Activated T-cell treated with anti-CD3 and anti-CD28 coated beads, Interleukin-2, amount 50 U/mL, for 4 hours (primary cell): ENCODE results near the gene ZNF740. TPM values are rescaled to one million over a fixed set of nuclear protein-coding genes. Genes with fewer than 3 reads are reported as not detected.

Experiments used
- ATAC-seq, 2 donors: fragments of 200-7000 bp; cut with Tn5 transposase; one replicate each; pipeline ENCODE4 v1.10.0; 2021
- DNase-seq: peaks from one replicate; pipeline ENCODE4 v3.0.0-alpha.2; 2020
- H3K27me3 Mint-ChIP-seq: one replicate; pipeline ENCODE4 v1.8.0; 2021; ENCODE audit warnings: low read depth, mixed read lengths
- H3K36me3 Mint-ChIP-seq: one replicate; pipeline ENCODE4 v1.8.0; 2022; ENCODE audit warnings: mixed read lengths; ENCODE audit not compliant: insufficient read depth
- H3K4me1 Mint-ChIP-seq: one replicate; pipeline ENCODE4 v1.8.0; 2021; ENCODE audit warnings: low read depth, mixed read lengths
- H3K4me3 Mint-ChIP-seq: one replicate; pipeline ENCODE4 v1.8.0; 2021; ENCODE audit warnings: mild to moderate bottlenecking, moderate library complexity, mixed read lengths
- H3K9me3 Mint-ChIP-seq: one replicate; pipeline ENCODE4 v1.8.0; 2021; ENCODE audit warnings: mixed read lengths
- total RNA-seq, 3 donors: library from RNA; stranded (reverse); gene quantifications; one replicate each; pipeline ENCODE4 v1.2.1, GENCODE V29; 2021

ZNF740 gene
- total RNA-seq, 3 donors from 2014 or later, result 29.7 to 41.5 (median 36.6) TPM

GRCh38 chr12:53208435-53208834, 27.9 kb downstream of the ZNF740 start:
- Mint-ChIP-seq H3K36me3 (peaks cover 10% of the 10 kb centered on the region), H3K27me3 (no peaks in the 10 kb centered on the region), H3K9me3 (no peaks in the 10 kb centered on the region), H3K4me1 (peaks cover 75% of the 10 kb centered on the region), H3K4me3 (peak overlapping the region; percentile 71)
- no peak for DNase-seq
- ATAC-seq, result no peak

GRCh38 chr12:53208877-53209463, 28.4 kb downstream of the ZNF740 start:
- peak overlapping the region; percentile 71 for H3K4me3 Mint-ChIP-seq
- H3K9me3 Mint-ChIP-seq, result no peaks in the 10 kb centered on the region
- peaks cover 14% of the 10 kb centered on the region for H3K36me3 Mint-ChIP-seq
- H3K4me1 Mint-ChIP-seq, result peaks cover 77% of the 10 kb centered on the region
- H3K27me3 Mint-ChIP-seq, result no peaks in the 10 kb centered on the region
- ATAC-seq (peak; percentile 21 to 31), DNase-seq (no peak)

DNA sequence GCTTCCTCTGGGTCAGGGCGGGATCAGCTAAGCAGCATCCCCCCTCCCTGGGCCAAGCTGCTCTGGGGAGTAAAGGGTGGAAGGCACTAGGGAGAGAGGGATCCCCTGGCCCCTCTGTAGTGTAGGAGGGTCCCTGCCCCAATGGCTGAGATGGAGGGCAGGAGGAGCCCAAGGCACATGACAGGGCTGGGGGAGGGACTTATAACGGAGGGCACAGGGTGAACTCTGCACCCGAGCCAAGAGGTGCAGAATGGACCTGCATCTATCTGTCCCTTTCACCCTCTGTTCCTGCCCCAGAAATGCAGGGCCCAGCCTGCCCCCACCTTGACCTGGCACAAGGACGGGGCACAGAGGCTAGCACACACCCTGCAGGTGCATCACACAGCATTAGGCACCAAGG, 30.3 kb downstream of the ZNF740 start:
- Mint-ChIP-seq H3K4me1 (peaks cover 74% of the 10 kb centered on the region), H3K36me3 (peaks cover 21% of the 10 kb centered on the region), H3K4me3 (no peak overlapping the region), H3K9me3 (no peaks in the 10 kb centered on the region), H3K27me3 (no peaks in the 10 kb centered on the region)
- DNase-seq (no peak), ATAC-seq (no peak)

GRCh38 chr12:53211476-53212381, 31.2 kb downstream of the ZNF740 start:
- Mint-ChIP-seq H3K9me3 (no peaks in the 10 kb centered on the region), H3K27me3 (no peaks in the 10 kb centered on the region), H3K36me3 (peaks cover 21% of the 10 kb centered on the region), H3K4me3 (no peak overlapping the region), H3K4me1 (peaks cover 74% of the 10 kb centered on the region)
- no peak for DNase-seq
- ATAC-seq, result no peak

DNA sequence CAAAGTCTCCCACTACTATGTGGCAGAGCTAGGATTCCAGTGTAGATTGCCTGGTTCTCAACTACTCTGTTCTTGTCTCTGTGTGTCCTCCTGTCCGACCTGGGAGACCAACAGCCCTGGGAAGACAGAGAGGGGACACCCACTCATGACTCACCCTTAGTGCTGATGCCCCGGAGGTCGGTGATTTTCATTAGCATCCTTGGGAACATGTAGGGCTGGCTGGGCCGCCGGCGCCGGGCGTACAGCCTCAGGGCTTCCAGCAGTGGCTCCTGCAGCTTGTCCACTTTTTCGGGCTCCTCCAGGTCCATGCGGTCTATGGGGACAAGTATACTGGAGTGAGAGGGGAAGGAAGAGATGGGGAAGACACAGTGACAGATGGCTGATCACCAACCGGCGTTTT, 32.4 kb downstream of the ZNF740 start:
- no peak for ATAC-seq
- H3K9me3 Mint-ChIP-seq, result no peaks in the 10 kb centered on the region
- no peak overlapping the region for H3K4me3 Mint-ChIP-seq
- H3K4me1 Mint-ChIP-seq, result peaks cover 75% of the 10 kb centered on the region
- DNase-seq, result no peak
- H3K36me3 Mint-ChIP-seq, result peaks cover 21% of the 10 kb centered on the region
- no peaks in the 10 kb centered on the region for H3K27me3 Mint-ChIP-seq

GRCh38 chr12:53213348-53213747, 32.8 kb downstream of the ZNF740 start:
- peak; percentile 85 for DNase-seq
- peak; percentile 68 to 72 for ATAC-seq
- H3K9me3 Mint-ChIP-seq, result no peaks in the 10 kb centered on the region
- H3K27me3 Mint-ChIP-seq, result no peaks in the 10 kb centered on the region
- peaks cover 21% of the 10 kb centered on the region for H3K36me3 Mint-ChIP-seq
- no peak overlapping the region for H3K4me3 Mint-ChIP-seq
- H3K4me1 Mint-ChIP-seq, result peaks cover 75% of the 10 kb centered on the region

- H3K4me3 Mint-ChIP-seq, result no peak overlapping the region
Measured at GRCh38 chr12:53214221-53214620, 33.7 kb downstream of the ZNF740 start.

GRCh38 chr12:53214687-53215455, 34.3 kb downstream of the ZNF740 start:
- Mint-ChIP-seq H3K4me1 (peaks cover 72% of the 10 kb centered on the region), H3K4me3 (no peak overlapping the region), H3K36me3 (peaks cover 21% of the 10 kb centered on the region), H3K27me3 (no peaks in the 10 kb centered on the region), H3K9me3 (no peaks in the 10 kb centered on the region)
- no peak for ATAC-seq
- no peak for DNase-seq

More at GRCh38 chr12:53214221-53214620, 33.7 kb downstream of the ZNF740 start:
- no peaks in the 10 kb centered on the region for H3K27me3 Mint-ChIP-seq
- H3K9me3 Mint-ChIP-seq, result no peaks in the 10 kb centered on the region
- ATAC-seq, result no peak
- H3K4me1 Mint-ChIP-seq, result peaks cover 73% of the 10 kb centered on the region
- DNase-seq, result no peak
- peaks cover 21% of the 10 kb centered on the region for H3K36me3 Mint-ChIP-seq

DNA sequence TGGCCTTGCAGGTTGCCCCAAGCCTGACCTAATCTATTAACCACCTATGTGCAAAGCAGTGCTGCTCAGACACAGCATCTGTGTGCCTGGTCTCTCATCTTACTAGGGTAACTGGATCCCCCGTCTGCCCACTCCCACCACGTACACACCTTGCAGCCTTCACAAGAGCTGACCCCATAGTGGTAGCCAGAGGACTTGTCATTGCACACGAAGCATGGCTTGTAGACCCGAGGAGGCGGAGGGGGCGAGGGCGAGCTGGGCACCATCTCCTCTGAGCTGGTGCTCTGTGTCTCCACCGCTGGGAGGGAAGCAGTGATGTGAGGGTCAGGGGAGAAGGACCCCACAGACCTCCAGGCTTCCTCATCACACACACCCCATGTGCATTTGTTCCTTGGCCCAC, 35.0 kb downstream of the ZNF740 start:
- no peak for DNase-seq
- no peaks in the 10 kb centered on the region for H3K27me3 Mint-ChIP-seq
- peaks cover 21% of the 10 kb centered on the region for H3K36me3 Mint-ChIP-seq
- no peak overlapping the region for H3K4me3 Mint-ChIP-seq
- no peaks in the 10 kb centered on the region for H3K9me3 Mint-ChIP-seq
- peaks cover 71% of the 10 kb centered on the region for H3K4me1 Mint-ChIP-seq
- no peak for ATAC-seq

- peak; percentile 40 for DNase-seq
- Mint-ChIP-seq H3K9me3 (no peaks in the 10 kb centered on the region), H3K36me3 (peaks cover 14% of the 10 kb centered on the region), H3K4me1 (peaks cover 77% of the 10 kb centered on the region), H3K27me3 (no peaks in the 10 kb centered on the region), H3K4me3 (peak overlapping the region; percentile 93)
- ATAC-seq, result no peak
Measured at GRCh38 chr12:53217051-53217930, 36.8 kb downstream of the ZNF740 start.

- Mint-ChIP-seq H3K4me1 (peaks cover 81% of the 10 kb centered on the region), H3K36me3 (peaks cover 11% of the 10 kb centered on the region), H3K4me3 (peak overlapping the region; percentile 93), H3K9me3 (no peaks in the 10 kb centered on the region), H3K27me3 (no peaks in the 10 kb centered on the region)
- DNase-seq (no peak), ATAC-seq (no peak)
Measured at GRCh38 chr12:53217931-53218307, 37.4 kb downstream of the ZNF740 start.

GRCh38 chr12:53218551-53219291, 38.2 kb downstream of the ZNF740 start:
- no peak for DNase-seq
- Mint-ChIP-seq H3K9me3 (no peaks in the 10 kb centered on the region), H3K27me3 (no peaks in the 10 kb centered on the region), H3K4me1 (peaks cover 80% of the 10 kb centered on the region), H3K36me3 (peaks cover 10% of the 10 kb centered on the region), H3K4me3 (peak overlapping the region; percentile 93)
- no peak for ATAC-seq

- Mint-ChIP-seq H3K27me3 (no peaks in the 10 kb centered on the region), H3K4me3 (peak overlapping the region; percentile 93), H3K4me1 (peaks cover 80% of the 10 kb centered on the region), H3K36me3 (peaks cover 4% of the 10 kb centered on the region), H3K9me3 (no peaks in the 10 kb centered on the region)
- DNase-seq (peak; percentile 52), ATAC-seq (peak; percentile 50 to 53)
Measured at GRCh38 chr12:53219292-53219955, 38.9 kb downstream of the ZNF740 start.
